MCF 10A (cell line): ENCODE measurements around the gene HBZ. TPM values are rescaled to one million over a fixed set of nuclear protein-coding genes. Genes with fewer than 3 reads are reported as not detected.
"Not testable (repeated sequence)": the region's sequence is repeated elsewhere in the genome, so short reads cannot be mapped to it uniquely, and the experiment has no call there.

ENCODE experiments used
- BruUV-seq: library from RNA; stranded (reverse); fragments of 400-500 nt; replicated peaks from 2 replicates; lab custom pipeline; 2021; lab: Mats Ljungman, UMichigan
- CTCF ChIA-PET: fragments of 300-600 bp; sonication (Branson Sonifier 250); formaldehyde crosslinking; extraction: SDS; loops from one replicate; lab custom pipeline; 2021; ENCODE audit warnings: antibody characterized with exemption, inconsistent platforms; lab: Yijun Ruan, JAX
- POLR2A ChIA-PET: fragments of 300-600, 350-650 bp; sonication (Branson Sonifier 250); formaldehyde crosslinking; extraction: SDS; loops from one replicate; lab custom pipeline; 2020; ENCODE audit warnings: antibody characterized with exemption, inconsistent platforms; lab: Yijun Ruan, JAX
- DNase-seq: peaks from one replicate; pipeline ENCODE4 v3.0.0-alpha.2; 2018; ENCODE audit not compliant: unreplicated experiment
- H3K27ac Mint-ChIP-seq: one replicate; pipeline ENCODE4 v1.8.0; 2022; ENCODE audit warnings: mild to moderate bottlenecking, low read depth, mixed read lengths; ENCODE audit not compliant: unreplicated experiment
- H3K27me3 Mint-ChIP-seq: one replicate; pipeline ENCODE4 v1.8.0; 2022; ENCODE audit warnings: mixed read lengths; ENCODE audit not compliant: insufficient read depth, unreplicated experiment
- H3K36me3 Mint-ChIP-seq: one replicate; pipeline ENCODE4 v1.8.0; 2022; ENCODE audit warnings: mild to moderate bottlenecking, moderate library complexity, mixed read lengths; ENCODE audit not compliant: insufficient read depth, unreplicated experiment
- H3K4me1 Mint-ChIP-seq: one replicate; pipeline ENCODE4 v1.8.0; 2022; ENCODE audit warnings: mixed read lengths; ENCODE audit not compliant: insufficient read depth, unreplicated experiment
- H3K4me3 Mint-ChIP-seq: one replicate; pipeline ENCODE4 v1.8.0; 2022; ENCODE audit warnings: mild to moderate bottlenecking, moderate library complexity, mixed read lengths; ENCODE audit not compliant: unreplicated experiment
- H3K9me3 Mint-ChIP-seq: one replicate; pipeline ENCODE4 v1.8.0; 2022; ENCODE audit warnings: mixed read lengths; ENCODE audit not compliant: unreplicated experiment
- CTCF ChIP-seq: fragments of 200-600 bp; IDR thresholded peaks from one replicate; pipeline ENCODE4 v1.8.0; 2022; ENCODE audit warnings: antibody characterized with exemption, mild to moderate bottlenecking; ENCODE audit not compliant: unreplicated experiment
- intact Hi-C: fragments of 100-400 bp; cut with micrococcal nuclease; formaldehyde crosslinking; loops from 2 replicates; pipeline ENCODE4 v1.14.1; 2022
- total RNA-seq: library from RNA; stranded (reverse); gene quantifications from 2 replicates; pipeline ENCODE4 v1.2.3, GENCODE V29; 2022

HBZ gene
- total RNA-seq, 1 experiment from 2014 or later = not detected

DNA sequence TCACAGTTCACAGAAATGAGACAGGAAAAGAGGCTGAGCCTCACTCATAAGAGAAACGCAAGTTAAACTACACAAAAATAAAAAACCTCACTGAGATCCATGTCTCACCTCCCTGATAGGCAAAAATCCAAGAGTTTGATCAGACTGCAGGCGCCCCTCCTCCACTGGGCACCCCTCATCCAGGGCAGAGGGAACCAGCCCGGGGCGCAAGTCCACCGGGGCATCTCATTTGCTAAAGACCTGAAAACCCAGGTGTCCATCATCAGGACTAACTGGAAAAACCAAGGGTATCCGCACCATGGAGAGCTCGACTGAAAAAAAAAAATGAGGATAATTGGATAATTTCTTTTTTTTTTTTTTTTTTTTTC is 2.6 kb downstream of the HBZ start:
- DNase-seq = no peak
- intact Hi-C loops = no loop called here
- H3K9me3 Mint-ChIP-seq = no peaks in the 10 kb centered on the region
- H3K27me3 Mint-ChIP-seq = peaks cover 40% of the 10 kb centered on the region
- no peak for TF ChIP-seq CTCF
- no TSS peak for BruUV-seq
- peaks cover 17% of the 10 kb centered on the region for H3K4me1 Mint-ChIP-seq
- H3K36me3 Mint-ChIP-seq = no peaks in the 10 kb centered on the region
- H3K4me3 Mint-ChIP-seq = peak overlapping the region; percentile 49
- no peak overlapping the region for H3K27ac Mint-ChIP-seq
- ChIA-PET CTCF (interaction anchor here (0.6 kb wide), 1 partner anchor 207 kb away, joined by 4 read pairs; no protein-coding TSS in a partner anchor), POLR2A (no interaction called here)

- Mint-ChIP-seq H3K27ac (no peak overlapping the region), H3K4me1 (peaks cover 16% of the 10 kb centered on the region), H3K27me3 (peaks cover 39% of the 10 kb centered on the region), H3K36me3 (no peaks in the 10 kb centered on the region), H3K9me3 (no peaks in the 10 kb centered on the region), H3K4me3 (no peak overlapping the region)
- POLR2A ChIA-PET = interaction anchor here (0.6 kb wide), 1 partner anchor 29 kb away, joined by 3 read pairs; no protein-coding TSS in a partner anchor
- BruUV-seq = no TSS peak
- no peak for DNase-seq
- no peak for TF ChIP-seq CTCF
- intact Hi-C loops = no loop called here
- CTCF ChIA-PET = interaction anchor here (0.5 to 0.7 kb wide), 2 partner anchors 11 to 201 kb away, joined by 3 read pairs; no protein-coding TSS in a partner anchor
Measured at GRCh38 chr16:159136-159849, 6.8 kb downstream of the HBZ start.

DNA sequence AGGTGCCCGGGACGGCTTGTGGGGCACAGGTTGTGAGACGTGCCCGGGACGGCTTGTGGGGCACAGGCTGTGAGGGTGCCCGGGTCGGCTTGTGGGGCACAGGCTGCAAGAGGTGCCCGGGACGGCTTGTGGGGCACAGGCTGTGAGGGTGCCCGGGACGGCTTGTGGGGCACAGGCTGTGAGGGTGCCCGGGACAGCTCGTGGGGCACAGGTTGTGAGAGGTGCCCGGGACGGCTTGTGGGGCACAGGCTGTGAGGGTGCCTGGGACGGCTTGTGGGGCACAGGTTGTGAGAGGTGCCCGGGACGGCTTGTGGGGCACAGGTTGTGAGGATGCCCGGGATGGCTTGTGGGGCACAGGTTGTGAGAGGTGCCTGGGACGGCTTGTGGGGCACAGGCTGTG is 7.8 kb downstream of the HBZ start:
- H3K4me3 Mint-ChIP-seq, H3K36me3 Mint-ChIP-seq, H3K4me1 Mint-ChIP-seq, H3K9me3 Mint-ChIP-seq, intact Hi-C loops, DNase-seq, H3K27ac Mint-ChIP-seq, CTCF ChIA-PET, BruUV-seq: not testable (repeated sequence)
- peaks cover 30% of the 10 kb centered on the region for H3K27me3 Mint-ChIP-seq
- POLR2A ChIA-PET = interaction anchor here (1.1 kb wide), 1 partner anchor 15 kb away, joined by 3 read pairs; no protein-coding TSS in a partner anchor

DNA sequence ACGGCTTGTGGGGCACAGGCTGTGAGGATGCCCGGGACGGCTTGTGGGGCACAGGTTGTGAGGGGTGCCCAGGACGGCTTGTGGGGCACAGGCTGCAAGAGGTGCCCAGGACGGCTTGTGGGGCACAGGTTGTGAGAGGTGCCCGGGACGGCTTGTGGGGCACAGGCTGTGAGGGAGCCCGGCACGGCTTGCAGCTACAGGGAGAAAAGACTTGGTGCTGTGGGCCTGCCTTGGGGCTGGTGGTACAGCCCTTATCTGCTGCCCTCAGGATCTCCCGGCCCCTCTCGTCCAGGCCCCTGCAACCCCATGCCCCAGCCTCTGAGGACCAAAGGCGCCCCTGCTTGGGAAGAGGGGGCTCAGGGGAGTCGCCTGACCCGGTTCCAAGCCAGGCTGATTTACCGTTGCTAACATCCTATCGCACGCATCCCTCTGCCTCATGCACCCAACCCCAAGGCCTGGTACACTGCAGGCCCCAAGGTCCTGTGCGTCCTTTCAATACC is 8.3 kb downstream of the HBZ start:
- intact Hi-C loops = no loop called here
- no peak overlapping the region for H3K27ac Mint-ChIP-seq
- H3K36me3 Mint-ChIP-seq = no peaks in the 10 kb centered on the region
- DNase-seq = no peak
- TF ChIP-seq CTCF = no peak
- no TSS peak for BruUV-seq
- peaks cover 8% of the 10 kb centered on the region for H3K4me1 Mint-ChIP-seq
- no peak overlapping the region for H3K4me3 Mint-ChIP-seq
- ChIA-PET CTCF (no interaction called here), POLR2A (interaction anchor here (1.1 kb wide), 1 partner anchor 14 kb away, joined by 3 read pairs; no protein-coding TSS in a partner anchor)
- peaks cover 30% of the 10 kb centered on the region for H3K27me3 Mint-ChIP-seq
- no peaks in the 10 kb centered on the region for H3K9me3 Mint-ChIP-seq
